ENCODE data around the gene ALKBH4.
"Not testable (repeated sequence)": the region's sequence is repeated elsewhere in the genome, so short reads cannot be mapped to it uniquely, and the experiment has no call there.

DNA sequence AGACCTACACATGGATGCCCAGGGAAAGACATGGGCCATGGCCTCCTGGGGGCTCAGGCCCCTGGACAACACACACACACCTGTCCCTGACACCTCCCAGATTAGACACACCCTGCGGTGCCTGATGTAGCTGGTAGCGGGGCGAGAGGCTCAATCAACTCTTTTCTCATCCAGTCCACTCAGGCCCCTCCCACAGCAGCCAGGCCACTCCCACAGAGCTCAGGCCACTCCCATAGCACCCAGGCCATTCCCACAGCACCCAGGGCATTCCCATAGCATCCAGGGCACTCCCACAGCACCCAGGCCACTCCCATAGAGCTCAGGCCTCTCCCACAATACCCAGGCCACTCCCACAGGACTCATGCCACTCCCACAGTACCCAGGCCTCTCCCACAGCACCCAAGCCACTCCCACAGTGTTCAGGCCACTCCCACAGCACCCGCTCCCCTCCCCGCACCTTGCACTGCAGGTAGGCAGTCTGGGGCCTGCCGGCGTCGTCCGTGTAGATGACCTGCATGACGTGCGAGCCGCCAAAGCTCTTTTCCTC lies 25.9 kb upstream of the ALKBH4 start:
- not testable (repeated sequence) for TF ChIP-seq CTCF (conservative IDR thresholded peaks at IDR 0.05; ENCODE audit: low read depth, low read length); EZH2 (IDR thresholded peaks at IDR 0.05; ENCODE audit: low read length, unreplicated experiment)
